GM13977 (cell line): ENCODE data around the gene ACSL6.

Experiments
- DNase-seq: peaks from one replicate; pipeline ENCODE4 v3.0.0; 2012; ENCODE audit warnings: low spot score
- in situ Hi-C: fragments of 300-500 bp; cut with MboI; formaldehyde crosslinking; loops from one replicate; pipeline ENCODE4 v1.12.0; 2022; ENCODE audit warnings: low sequenced_read_pairs, low pct_unique_long_range_greater_than_20kb, mixed read lengths, inconsistent platforms; ENCODE audit not compliant: unreplicated experiment
- TF ChIP-seq, protein P1 (sequence below): IDR thresholded peaks from 2 replicates; pipeline ENCODE4 v1.5.1; 2012; ENCODE audit warnings: mild to moderate bottlenecking, control low read depth; ENCODE audit not compliant: insufficient read depth; ENCODE audit errors: extremely low read depth, missing control alignments

The ACSL6 gene

DNA sequence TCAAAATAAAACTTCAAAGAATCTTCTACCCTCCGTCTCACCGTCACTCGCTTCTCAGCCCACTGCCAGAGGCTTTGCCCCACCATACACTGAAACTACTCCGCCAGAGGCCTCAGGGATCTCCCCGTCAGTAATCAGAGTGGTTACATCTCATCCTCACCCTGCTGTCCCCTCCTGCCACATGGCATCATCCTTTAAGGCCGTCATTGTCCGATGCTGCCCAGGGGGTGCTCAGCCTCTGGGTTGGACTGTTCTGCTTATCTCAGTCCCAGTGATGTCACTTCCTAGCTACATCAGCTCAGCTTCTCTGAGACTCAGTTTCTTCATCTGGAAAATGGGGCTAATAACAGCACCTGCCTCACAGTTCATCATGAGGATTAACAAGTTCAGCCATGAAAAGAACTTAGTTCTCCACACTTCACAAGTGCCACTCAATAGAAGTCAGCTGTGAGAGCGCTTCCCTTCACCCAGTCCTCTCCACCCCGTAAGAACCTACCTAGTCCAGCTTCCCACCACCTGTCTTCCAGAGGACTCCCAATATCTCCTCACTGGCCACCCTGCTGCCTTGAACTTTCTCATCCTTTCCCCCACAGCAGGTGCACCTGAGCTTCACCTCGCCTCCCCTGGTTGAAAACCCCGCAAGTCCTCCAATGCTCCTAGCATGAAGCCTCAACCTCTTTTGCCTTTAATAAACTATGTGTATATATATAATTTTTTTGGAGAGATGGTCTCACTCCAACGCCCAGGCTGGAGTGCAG, 46.2 kb upstream of the ACSL6 start:
- TF ChIP-seq, protein P1, sequence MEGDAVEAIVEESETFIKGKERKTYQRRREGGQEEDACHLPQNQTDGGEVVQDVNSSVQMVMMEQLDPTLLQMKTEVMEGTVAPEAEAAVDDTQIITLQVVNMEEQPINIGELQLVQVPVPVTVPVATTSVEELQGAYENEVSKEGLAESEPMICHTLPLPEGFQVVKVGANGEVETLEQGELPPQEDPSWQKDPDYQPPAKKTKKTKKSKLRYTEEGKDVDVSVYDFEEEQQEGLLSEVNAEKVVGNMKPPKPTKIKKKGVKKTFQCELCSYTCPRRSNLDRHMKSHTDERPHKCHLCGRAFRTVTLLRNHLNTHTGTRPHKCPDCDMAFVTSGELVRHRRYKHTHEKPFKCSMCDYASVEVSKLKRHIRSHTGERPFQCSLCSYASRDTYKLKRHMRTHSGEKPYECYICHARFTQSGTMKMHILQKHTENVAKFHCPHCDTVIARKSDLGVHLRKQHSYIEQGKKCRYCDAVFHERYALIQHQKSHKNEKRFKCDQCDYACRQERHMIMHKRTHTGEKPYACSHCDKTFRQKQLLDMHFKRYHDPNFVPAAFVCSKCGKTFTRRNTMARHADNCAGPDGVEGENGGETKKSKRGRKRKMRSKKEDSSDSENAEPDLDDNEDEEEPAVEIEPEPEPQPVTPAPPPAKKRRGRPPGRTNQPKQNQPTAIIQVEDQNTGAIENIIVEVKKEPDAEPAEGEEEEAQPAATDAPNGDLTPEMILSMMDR: no peak
- no peak for DNase-seq
- in situ Hi-C loops: loop anchor here (25.0 kb wide), 1 partner anchor 305 kb away; the partner anchor contains the start of gene SLC22A5

DNA sequence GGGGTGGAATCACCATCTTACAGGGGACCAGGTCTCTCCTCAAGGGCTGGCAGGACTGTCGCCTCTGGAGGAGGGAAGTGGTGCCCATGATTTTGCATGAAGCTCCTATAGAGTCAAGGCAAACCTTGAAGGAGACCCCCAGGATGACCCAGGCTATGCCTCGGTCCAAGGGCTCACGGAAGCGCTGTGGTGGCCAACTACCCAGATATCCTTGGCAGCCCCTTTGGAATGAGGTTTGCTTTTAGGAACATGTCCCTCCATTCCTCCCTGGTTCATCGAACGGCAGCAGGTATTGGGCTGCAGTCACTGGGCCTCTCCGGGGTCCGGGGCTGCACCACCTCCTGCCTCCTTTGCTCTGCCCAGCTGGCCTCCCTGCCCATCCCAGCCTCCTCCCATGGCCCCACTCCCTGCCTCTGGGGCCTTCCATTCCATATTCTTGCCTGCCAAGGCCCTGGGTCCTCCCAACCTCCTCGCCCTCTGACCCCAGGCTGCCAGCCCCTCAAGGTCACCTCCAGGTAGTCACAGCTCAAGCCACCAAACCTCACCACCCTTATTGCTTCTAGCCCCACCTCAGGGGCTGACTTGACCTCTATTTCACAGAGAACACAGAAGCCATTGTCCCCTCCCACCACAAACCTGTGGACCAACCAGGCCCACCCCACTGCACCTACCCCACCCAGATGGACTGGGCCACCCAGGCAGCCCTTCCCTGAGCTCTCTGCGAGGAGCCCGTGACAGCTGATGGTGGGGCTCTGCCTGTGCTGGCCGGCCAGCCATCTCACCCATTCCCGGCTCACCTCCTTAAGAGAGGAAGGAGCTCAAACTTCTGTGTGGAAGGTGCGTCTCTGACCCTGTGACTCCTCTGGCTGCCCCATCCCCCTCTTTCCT, 45.4 kb upstream of the ACSL6 start:
- TF ChIP-seq, protein P1: no peak
- no peak for DNase-seq
- in situ Hi-C loops: loop anchor here (25.0 kb wide), 1 partner anchor 305 kb away; the partner anchor contains the start of gene SLC22A5

DNA sequence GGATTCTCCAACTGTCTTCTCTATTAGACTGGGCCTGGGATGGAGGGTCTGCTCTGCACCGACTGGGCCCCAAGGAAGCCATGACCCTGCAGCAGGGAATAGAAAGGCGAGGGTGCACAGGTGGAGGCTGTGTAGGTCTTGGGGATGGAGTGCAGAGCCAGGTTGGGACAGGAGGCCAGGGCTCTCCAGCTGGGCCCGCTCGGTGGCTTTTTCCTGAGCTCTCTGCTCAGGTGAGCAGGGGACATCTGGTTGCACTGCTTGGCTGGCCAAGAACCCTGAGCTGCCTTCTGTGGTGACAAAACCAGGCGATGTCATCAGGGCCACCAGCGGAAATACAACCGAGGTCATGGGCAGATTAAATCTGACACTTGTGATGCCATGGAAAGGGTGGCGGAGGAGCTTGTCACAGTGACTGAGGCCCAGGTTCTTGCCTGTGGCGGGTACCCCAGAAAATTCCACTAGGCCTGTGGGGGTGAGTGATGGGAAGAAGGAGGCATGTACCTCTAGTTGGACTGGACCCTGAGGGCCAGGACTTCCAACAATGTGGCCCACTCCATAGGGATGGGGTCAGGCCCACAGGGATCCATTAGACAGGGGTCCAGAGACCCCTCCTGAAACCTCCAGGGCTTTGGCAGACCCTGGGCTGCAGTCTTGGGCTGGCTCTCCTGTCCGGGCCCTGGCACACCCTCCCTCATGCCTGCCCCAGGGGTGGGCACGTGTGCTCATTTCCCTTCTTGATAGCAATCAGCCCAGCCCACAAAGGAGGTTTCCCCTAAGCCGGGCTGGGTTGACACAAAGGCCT, 44.6 kb upstream of the ACSL6 start:
- TF ChIP-seq, protein P1: no peak
- DNase-seq: peak; percentile 7
- in situ Hi-C loops: loop anchor here (25.0 kb wide), 1 partner anchor 306 kb away; the partner anchor contains the start of gene SLC22A5

DNA sequence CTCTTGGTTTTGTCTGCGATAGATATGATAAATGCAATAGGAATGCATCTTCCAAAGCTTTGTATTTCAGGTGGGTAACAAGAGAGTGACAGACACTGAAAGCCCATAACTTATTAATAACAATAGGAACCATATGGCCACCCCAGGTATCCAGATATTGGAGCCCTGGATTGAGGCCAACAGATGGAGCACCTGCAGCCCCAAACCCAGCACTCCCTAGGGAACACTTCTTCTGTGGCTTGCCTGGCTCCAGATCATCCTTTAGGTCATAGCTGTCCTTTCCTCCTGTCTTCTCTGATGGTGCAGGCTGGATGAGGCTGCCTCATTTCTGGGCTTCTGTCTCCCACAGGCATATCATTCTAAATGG, 44.0 kb upstream of the ACSL6 start:
- no peak for DNase-seq
- TF ChIP-seq, protein P1: no peak
- in situ Hi-C loops: loop anchor here (25.0 kb wide), 1 partner anchor 307 kb away; the partner anchor contains the start of gene SLC22A5

DNA sequence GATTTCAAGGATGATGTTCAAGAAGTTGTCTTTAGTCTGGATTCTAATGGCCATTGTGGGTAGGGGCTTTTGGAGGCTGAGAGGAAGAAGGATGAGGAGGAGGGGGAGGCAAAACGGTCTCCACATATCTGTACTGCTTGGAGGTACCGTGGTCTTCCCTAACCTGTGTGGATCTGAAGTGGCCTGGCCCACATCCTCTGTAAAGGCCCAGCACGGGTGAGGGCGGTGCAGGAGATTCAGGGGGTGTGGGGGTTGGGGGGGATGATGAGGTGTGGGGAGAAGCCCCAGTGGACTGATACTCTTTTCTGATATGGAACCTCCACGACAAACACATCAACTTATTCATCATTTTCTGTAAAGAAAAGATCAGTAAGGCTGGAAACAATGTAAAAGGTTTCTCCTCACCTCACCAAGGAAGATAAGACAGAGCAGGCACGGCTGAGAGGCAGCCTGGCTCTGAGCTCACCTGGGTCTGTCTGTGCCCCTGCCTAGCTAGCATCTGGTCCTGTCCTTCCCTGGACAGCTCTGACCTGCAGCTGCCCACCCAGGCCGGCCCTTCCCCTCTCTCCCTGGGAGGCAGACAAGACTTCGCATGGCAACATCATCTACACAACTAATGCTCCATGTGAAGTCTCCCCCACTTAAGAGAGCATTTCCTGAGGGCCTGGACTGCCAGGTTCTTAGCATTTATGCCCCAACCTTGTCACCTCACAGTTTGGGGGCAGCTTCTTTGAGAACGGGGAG, 43.4 kb upstream of the ACSL6 start:
- in situ Hi-C loops: loop anchor here (25.0 kb wide), 1 partner anchor 307 kb away; the partner anchor contains the start of gene SLC22A5
- TF ChIP-seq, protein P1: no peak
- DNase-seq: peak; percentile 7
